HepG2 (cell line): Measurements from ENCODE around the gene TRPV5. TPM values are rescaled to one million over a fixed set of nuclear protein-coding genes. Genes with fewer than 3 reads are reported as not detected.

ENCODE experiments used
- ATAC-seq: fragments of 200-7000 bp; cut with Tn5 transposase; 3 replicates; pipeline ENCODE4 v1.9.1; 2020; ENCODE audit warnings: mild to moderate bottlenecking, moderate library complexity
- BruUV-seq: library from RNA; stranded (reverse); fragments of 400-500 nt; replicated peaks from 2 replicates; lab custom pipeline; 2021; lab: Mats Ljungman, UMichigan
- CTCF ChIA-PET: fragments of 300-600 bp; formaldehyde crosslinking; extraction: SDS; loops from one replicate; lab custom pipeline; 2021; ENCODE audit warnings: low total read pairs, inconsistent platforms, low intra/inter-chr PET ratio; lab: Yijun Ruan, JAX
- POLR2A ChIA-PET: fragments of 350-600 bp; sonication (Branson Sonifier 250); formaldehyde crosslinking; loops from one replicate; lab custom pipeline; 2020; ENCODE audit warnings: antibody characterized with exemption, inconsistent platforms; lab: Yijun Ruan, JAX
- DNase-seq: peaks from one replicate; pipeline ENCODE4 v3.0.0-alpha.2; 2015; ENCODE audit warnings: low spot score
- FAIRE-seq: peaks from 3 replicates; lab custom pipeline; 2011; peaks lifted over from hg19 to GRCh38; lab: Jason Lieb, UNC
- H2AFZ ChIP-seq: one replicate; pipeline ENCODE4 v1.6.1; 2011; ENCODE audit warnings: low read length, inconsistent platforms
- H3K27ac ChIP-seq: fragments of 300-600 bp; 3 replicates; pipeline ENCODE4 v1.8.0; 2011; ENCODE audit warnings: mixed run types, mild to moderate bottlenecking, mixed read lengths, low read length, inconsistent platforms; ENCODE audit not compliant: insufficient read depth; ENCODE audit errors: extremely low read length
- H3K27me3 ChIP-seq, 2 experiments: fragments of 200-600 bp in 1 of 2; 2 replicates in 1 of 2; 3 replicates in 1 of 2; pipeline versions ENCODE4 v1.6.0 to v1.8.0; 2011; ENCODE audit warnings: low read length in 2 of 2, mild to moderate bottlenecking in 2 of 2, moderate library complexity in 2 of 2, inconsistent platforms in 1 of 2; ENCODE audit not compliant: insufficient read depth in 2 of 2, control insufficient read depth in 1 of 2
- H3K36me3 ChIP-seq, 2 experiments: fragments of 200-600 bp in 1 of 2; replicated peaks in 1 of 2; 2 replicates in 1 of 2; 3 replicates in 1 of 2; pipeline versions ENCODE4 v1.5.1 to v1.8.0; 2011; ENCODE audit warnings: low read length in 2 of 2, inconsistent platforms in 1 of 2; ENCODE audit not compliant: insufficient read depth in 2 of 2, control insufficient read depth in 1 of 2
- H3K4me1 ChIP-seq: 2 replicates; pipeline ENCODE4 v1.5.1; 2012; ENCODE audit warnings: low read length, inconsistent platforms; ENCODE audit not compliant: insufficient read depth
- H3K4me2 ChIP-seq: 2 replicates; pipeline ENCODE4 v1.6.0; 2011; ENCODE audit warnings: low read depth, low read length, inconsistent platforms
- H3K4me3 ChIP-seq, 3 experiments: fragments of 200-600 bp in 1 of 3; sonication (generic), shearing (Covaris generic) in 1 of 3; replicated peaks in 1 of 3; 2 replicates each; pipeline ENCODE4 v1.5.1; 2011 to 2016; ENCODE audit warnings: low read length in 3 of 3, inconsistent platforms in 2 of 3, low read depth in 2 of 3, mild to moderate bottlenecking in 2 of 3, control low read depth in 1 of 3, mixed read lengths in 1 of 3; ENCODE audit not compliant: insufficient read depth in 1 of 3
- H3K79me2 ChIP-seq: one replicate; pipeline ENCODE4 v1.6.1; 2011; ENCODE audit warnings: low read length, inconsistent platforms; ENCODE audit not compliant: insufficient read depth
- H3K9ac ChIP-seq: 2 replicates; pipeline ENCODE4 v1.6.0; 2011; ENCODE audit warnings: mild to moderate bottlenecking, low read depth, low read length, inconsistent platforms; ENCODE audit not compliant: insufficient read depth
- H3K9me3 ChIP-seq: 2 replicates; pipeline ENCODE4 v1.5.1; 2012; ENCODE audit warnings: mild to moderate bottlenecking, low read length
- H4K20me1 ChIP-seq: 2 replicates; pipeline ENCODE4 v1.6.0; 2011; ENCODE audit warnings: inconsistent platforms, mild to moderate bottlenecking, low read length, moderate library complexity; ENCODE audit not compliant: insufficient read depth
- AKAP8 ChIP-seq: sonication (generic); formaldehyde crosslinking; IDR thresholded peaks from 2 replicates; pipeline ENCODE4 v1.5.1; 2020; ENCODE audit warnings: mild to moderate bottlenecking, missing genetic modification reagents
- AKNA ChIP-seq: sonication (generic); formaldehyde crosslinking; IDR thresholded peaks from 2 replicates; pipeline ENCODE4 v1.4.0; 2020; ENCODE audit warnings: missing genetic modification reagents, borderline replicate concordance
- HNRNPUL1 ChIP-seq: fragments of 200-400 bp; formaldehyde crosslinking; IDR thresholded peaks from 2 replicates; pipeline ENCODE4 v1.6.1; 2017; ENCODE audit warnings: low read depth, mild to moderate bottlenecking, low read length, moderate library complexity
- HOXA7 ChIP-seq: sonication (generic); formaldehyde crosslinking; IDR thresholded peaks from 2 replicates; pipeline ENCODE4 v1.8.1; 2022; ENCODE audit warnings: mild to moderate bottlenecking, missing genetic modification reagents, moderate library complexity
- JUND ChIP-seq: sonication (generic); formaldehyde crosslinking; IDR thresholded peaks from 2 replicates; pipeline ENCODE4 v1.8.0; 2022; ENCODE audit warnings: mild to moderate bottlenecking, missing genetic modification reagents
- KDM5B ChIP-seq: sonication (generic); formaldehyde crosslinking; IDR thresholded peaks from 2 replicates; pipeline ENCODE4 v1.4.0; 2020; ENCODE audit warnings: missing genetic modification reagents, mild to moderate bottlenecking, borderline replicate concordance
- PHB2 ChIP-seq: fragments of 450-650 bp; IDR thresholded peaks from 2 replicates; pipeline ENCODE4 v1.6.1; 2018; ENCODE audit not compliant: partially characterized antibody
- ZFY ChIP-seq: sonication (generic); formaldehyde crosslinking; IDR thresholded peaks from 2 replicates; pipeline ENCODE4 v1.4.0; 2020; ENCODE audit warnings: missing genetic modification reagents
- ZNF180 ChIP-seq: sonication (generic); formaldehyde crosslinking; IDR thresholded peaks from 2 replicates; pipeline ENCODE4 v1.4.0; 2020; ENCODE audit warnings: low read depth, missing genetic modification reagents, borderline replicate concordance
- ZNF20 ChIP-seq: sonication (generic); formaldehyde crosslinking; IDR thresholded peaks from 2 replicates; pipeline ENCODE4 v1.4.0; 2020; ENCODE audit warnings: mild to moderate bottlenecking, moderate library complexity, missing genetic modification reagents
- ZNF660 ChIP-seq: sonication (generic); formaldehyde crosslinking; IDR thresholded peaks from 2 replicates; pipeline ENCODE4 v1.5.1; 2020; ENCODE audit warnings: mild to moderate bottlenecking, low read depth, missing genetic modification reagents, borderline replicate concordance
- WGBS: methylation state at CpG from one replicate; pipeline ENCODE4 v1.1.6; 2017; ENCODE audit warnings: low lambda C conversion rate; 5-methylcytosine and 5-hydroxymethylcytosine counted together
- in situ Hi-C: cut with HindIII; loops from 2 replicates; pipeline ENCODE4 v1.10.0; 2017; ENCODE audit warnings: low pct_unique_long_range_greater_than_20kb; ENCODE audit not compliant: extremely low pct_ligation_motif_present
- intact Hi-C: fragments of 100-400 bp; cut with micrococcal nuclease; formaldehyde crosslinking; loops from one replicate; pipeline ENCODE4 v1.10.0; 2022; ENCODE audit not compliant: unreplicated experiment
- polyA plus RNA-seq, 8 experiments: library from polyadenylated mRNA; depleted of rRNA in 3 of 8; stranded (reverse) in 7 of 8; unstranded in 1 of 8; fragments of >200 nt; fragmentation: Illumina TruSeq in 4 of 8; extraction: Trizol in 4 of 8; gene quantifications; 2 replicates each; pipeline versions ENCODE4 v1.2.1 to v1.2.3, GENCODE V29; 2011 to 2016; ENCODE audit warnings: low read depth in 4 of 8, missing spikeins in 1 of 8, mixed read lengths in 1 of 8; ENCODE audit not compliant: insufficient read depth in 1 of 8
- total RNA-seq, 5 experiments: library from RNA; depleted of rRNA; stranded (reverse); fragments of >200 nt; fragmentation: Illumina TruSeq; extraction: Trizol; gene quantifications; 2 replicates each; pipeline ENCODE4 v1.2.3, GENCODE V29; 2016; ENCODE audit warnings: low read depth in 1 of 5
- TF ChIP-seq, protein P1 (sequence below): sonication (generic); formaldehyde crosslinking; IDR thresholded peaks from 2 replicates; pipeline ENCODE4 v1.9.0; 2021; ENCODE audit warnings: missing genetic modification reagents, mild to moderate bottlenecking, borderline replicate concordance

Gene TRPV5
- total and polyA plus RNA-seq, 2 of the 13 experiments (the other 11 are each of a cell fraction or from before 2014, with no cell fraction given) = not detected

DNA sequence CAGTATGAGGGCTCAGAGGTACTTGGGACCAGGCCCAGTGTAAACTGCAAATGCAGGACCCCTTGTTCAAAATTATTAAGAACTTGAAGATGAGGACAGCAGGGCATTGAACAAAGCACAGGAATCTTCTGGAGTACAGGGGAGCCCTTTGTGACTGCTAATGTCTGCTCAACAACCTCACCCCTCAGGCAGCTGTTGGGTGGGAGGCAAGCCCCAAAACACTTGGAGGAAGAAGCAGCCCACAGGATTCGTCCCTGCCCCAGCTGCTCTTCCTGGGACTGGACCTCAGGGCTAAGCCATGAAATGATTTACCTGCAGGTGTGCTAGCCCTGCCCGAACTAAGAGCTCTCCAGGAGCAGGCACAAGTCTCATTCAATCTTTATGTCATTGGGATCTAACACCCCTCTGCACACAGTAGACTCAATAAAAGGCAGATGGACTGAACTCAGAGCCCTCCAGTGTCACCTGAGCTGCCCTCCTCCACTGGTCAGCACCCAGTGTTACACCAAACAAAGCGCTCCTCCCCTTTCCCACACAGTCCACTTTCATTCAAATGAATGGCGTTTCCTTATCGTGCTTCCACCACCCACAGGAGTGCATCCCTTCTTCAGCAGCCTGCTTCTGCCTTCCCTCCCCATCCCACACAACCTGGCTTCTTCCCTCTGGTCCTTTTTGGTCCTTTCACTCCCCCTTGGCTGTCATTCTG is 1.0 kb downstream of the TRPV5 start:
- TF ChIP-seq JUND = no peak
- no peak for TF ChIP-seq ZNF660
- TF ChIP-seq, all 625 proteins: peak for 0
- Histone ChIP-seq H4K20me1 (no peaks in the 10 kb centered on the region), H3K27ac (no peak overlapping the region), H3K4me2 (no peak overlapping the region), H3K4me1 (no peaks in the 10 kb centered on the region), H3K27me3 (peaks cover 0 to 10% of the 10 kb centered on the region in 2 experiments; a peak in 1 of 5 replicates), H3K9me3 (no peaks in the 10 kb centered on the region), H3K79me2 (no peaks in the 10 kb centered on the region), H3K4me3 (no peak overlapping the region), H3K36me3 (no peaks in the 10 kb centered on the region), H2AFZ (no peak overlapping the region), H3K9ac (no peak overlapping the region)
- WGBS = 21% methylated on average over 3 of the region's 5 CpGs
- BruUV-seq = no TSS peak
- in situ Hi-C loops = no loop called here
- intact Hi-C loops = no loop called here
- peak; percentile 47; the same call in 2 of the 3 replicates for ATAC-seq
- DNase-seq = no peak
- FAIRE-seq = no peak
- POLR2A ChIA-PET = no interaction called here
- CTCF ChIA-PET = no interaction called here

- FAIRE-seq (no peak), ATAC-seq (no peak), DNase-seq (no peak)
- no peaks in the 10 kb centered on the region for H4K20me1 ChIP-seq
- intact Hi-C loops (no loop called here), in situ Hi-C loops (no loop called here)
- H3K36me3 ChIP-seq = no peaks in the 10 kb centered on the region
- no peak overlapping the region for H3K4me2 ChIP-seq
- BruUV-seq = no TSS peak
- H3K9ac ChIP-seq = no peak overlapping the region
- peaks cover 0 to 4% of the 10 kb centered on the region in 2 experiments; a peak in 1 of 5 replicates for H3K27me3 ChIP-seq
- H3K27ac ChIP-seq = no peak overlapping the region
- H3K9me3 ChIP-seq = no peaks in the 10 kb centered on the region
- 0% methylated on average over 9 of the region's 11 CpGs for WGBS
- no peaks in the 10 kb centered on the region for H3K79me2 ChIP-seq
- ChIA-PET CTCF (no interaction called here), POLR2A (no interaction called here)
- no peak overlapping the region for H2AFZ ChIP-seq
- no peak overlapping the region for H3K4me3 ChIP-seq
- no peaks in the 10 kb centered on the region for H3K4me1 ChIP-seq
- TF ChIP-seq PHB2 (no peak), ZNF20 (no peak), ZFY (CRISPR knock-in tag) (no peak), ZNF180 (CRISPR knock-in tag) (no peak), HOXA7 (CRISPR knock-in tag) (no peak), AKNA (no peak), KDM5B (CRISPR knock-in tag) (no peak), HNRNPUL1 (no peak), AKAP8 (CRISPR knock-in tag) (no peak)
- TF ChIP-seq, protein P1, sequence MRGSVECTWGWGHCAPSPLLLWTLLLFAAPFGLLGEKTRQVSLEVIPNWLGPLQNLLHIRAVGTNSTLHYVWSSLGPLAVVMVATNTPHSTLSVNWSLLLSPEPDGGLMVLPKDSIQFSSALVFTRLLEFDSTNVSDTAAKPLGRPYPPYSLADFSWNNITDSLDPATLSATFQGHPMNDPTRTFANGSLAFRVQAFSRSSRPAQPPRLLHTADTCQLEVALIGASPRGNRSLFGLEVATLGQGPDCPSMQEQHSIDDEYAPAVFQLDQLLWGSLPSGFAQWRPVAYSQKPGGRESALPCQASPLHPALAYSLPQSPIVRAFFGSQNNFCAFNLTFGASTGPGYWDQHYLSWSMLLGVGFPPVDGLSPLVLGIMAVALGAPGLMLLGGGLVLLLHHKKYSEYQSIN (CRISPR knock-in tag) = no peak
These were observed 3.3 kb downstream of the TRPV5 start for GRCh38 chr7:142930126-142930730.
